Measurements from ENCODE around the gene ARFGEF2.
"Not testable (repeated sequence)": the region's sequence is repeated elsewhere in the genome, so short reads cannot be mapped to it uniquely, and the experiment has no call there.

Gene ARFGEF2

GRCh38 chr20:48999890-49000870 is 78.7 kb downstream of the ARFGEF2 start:
- no peak for DNase-seq (ENCODE audit: low read depth)

DNA sequence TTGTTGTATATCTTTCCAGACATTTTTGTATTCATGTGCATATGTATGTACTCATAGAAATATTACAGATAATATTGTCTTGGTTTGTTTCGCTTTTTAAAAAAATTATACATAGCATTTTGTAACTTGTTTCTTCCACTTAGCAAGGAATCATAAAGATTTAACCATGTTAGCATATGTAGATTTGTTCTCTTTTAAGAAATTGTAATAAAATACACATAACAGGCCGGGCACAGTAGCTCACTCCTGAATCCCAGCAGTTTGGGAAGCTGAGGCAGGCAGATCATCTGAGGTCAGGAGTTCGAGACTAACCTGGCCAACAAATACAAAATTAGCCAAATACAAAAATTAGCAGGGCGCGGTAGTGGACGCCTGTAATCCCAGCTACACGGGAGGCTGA is 80.2 kb downstream of the ARFGEF2 start:
- DNase-seq (ENCODE audit: low read depth): no peak

DNA sequence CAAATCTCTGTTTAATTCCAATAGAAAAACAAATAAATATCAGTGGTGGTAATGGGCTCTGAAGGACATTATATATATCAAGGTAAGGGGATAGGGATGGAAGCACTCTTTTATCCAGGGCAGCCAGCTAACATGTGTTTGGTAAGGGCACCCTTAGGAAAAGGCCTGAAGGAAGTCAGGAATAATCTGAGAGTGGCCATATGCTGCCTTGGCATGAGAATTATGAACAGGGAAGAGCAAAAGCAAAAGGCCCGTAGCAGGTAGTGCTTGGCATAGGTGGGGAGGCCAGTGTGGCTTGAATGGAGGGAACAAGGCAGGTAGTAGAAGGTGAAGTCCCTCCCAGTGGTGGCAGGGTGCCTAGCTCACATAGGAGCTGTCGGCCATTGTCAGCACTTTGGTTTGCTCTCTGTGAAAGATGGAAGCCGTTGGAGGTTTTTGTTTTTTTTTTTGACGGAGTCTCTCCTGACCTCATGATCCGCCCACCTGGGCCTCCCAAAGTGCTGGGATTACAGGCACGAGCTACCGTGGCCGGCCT is 85.0 kb downstream of the ARFGEF2 start:
- no peak for DNase-seq (ENCODE audit: low read depth)

DNA sequence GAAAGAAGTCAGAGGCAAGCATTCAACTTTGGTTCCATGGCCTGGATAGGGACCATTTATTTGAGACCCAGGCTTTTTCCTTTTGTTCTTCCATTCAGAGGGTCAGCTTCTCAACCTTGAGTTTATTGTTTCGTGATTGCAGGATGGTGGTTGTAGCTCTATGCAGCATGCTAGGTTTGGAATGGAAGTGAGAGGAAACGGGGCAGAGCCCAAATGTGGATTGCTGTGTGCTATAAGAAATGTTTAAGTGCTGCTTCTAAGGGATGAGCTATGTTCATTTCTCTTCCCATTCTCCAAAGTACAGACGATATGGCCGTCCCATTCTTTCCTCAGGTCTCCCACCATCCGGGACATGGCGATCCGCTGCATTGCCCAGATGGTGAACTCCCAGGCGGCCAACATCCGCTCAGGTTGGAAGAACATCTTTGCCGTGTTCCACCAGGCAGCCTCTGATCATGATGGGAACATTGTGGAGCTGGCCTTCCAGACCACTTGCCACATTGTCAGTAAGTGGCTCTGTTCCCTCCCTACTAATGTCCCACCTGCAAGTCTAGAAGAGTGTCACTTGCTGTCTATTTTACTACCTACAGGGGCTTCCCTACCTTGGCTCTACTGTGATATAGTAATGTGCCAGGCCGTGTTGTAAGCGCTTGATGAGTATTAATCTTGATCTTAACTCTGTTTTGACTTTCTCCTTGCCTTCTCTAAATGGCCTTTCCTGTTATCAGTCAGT is 88.6 kb downstream of the ARFGEF2 start:
- no peak for DNase-seq (ENCODE audit: low read depth)

GRCh38 chr20:49024220-49024619 is 102.7 kb downstream of the ARFGEF2 start:
- DNase-seq (ENCODE audit: low read depth): no peak

- DNase-seq (ENCODE audit: low read depth): not testable (repeated sequence)
These were observed 106.7 kb downstream of the ARFGEF2 start for GRCh38 chr20:49028177-49028576.

DNA sequence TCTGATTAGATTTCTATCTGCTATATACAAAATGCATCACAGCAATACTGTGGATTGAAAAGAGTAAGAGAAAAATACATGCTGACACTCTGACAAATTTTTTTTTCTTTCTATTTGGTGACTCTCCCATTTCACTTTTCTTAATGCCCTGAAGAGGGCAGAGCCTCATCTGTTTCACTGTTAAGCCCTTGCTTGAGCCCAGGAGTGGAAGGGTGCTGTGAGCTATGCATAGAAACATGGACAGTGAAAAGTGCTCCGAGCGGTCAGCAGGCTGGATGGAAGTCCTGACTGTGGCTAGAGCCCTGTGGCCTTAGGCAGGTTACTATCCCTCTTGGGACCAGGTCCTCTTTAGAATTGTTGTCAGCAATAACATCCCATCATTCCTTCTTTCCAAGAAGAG is 107.2 kb downstream of the ARFGEF2 start:
- DNase-seq (ENCODE audit: low read depth): no peak

DNA sequence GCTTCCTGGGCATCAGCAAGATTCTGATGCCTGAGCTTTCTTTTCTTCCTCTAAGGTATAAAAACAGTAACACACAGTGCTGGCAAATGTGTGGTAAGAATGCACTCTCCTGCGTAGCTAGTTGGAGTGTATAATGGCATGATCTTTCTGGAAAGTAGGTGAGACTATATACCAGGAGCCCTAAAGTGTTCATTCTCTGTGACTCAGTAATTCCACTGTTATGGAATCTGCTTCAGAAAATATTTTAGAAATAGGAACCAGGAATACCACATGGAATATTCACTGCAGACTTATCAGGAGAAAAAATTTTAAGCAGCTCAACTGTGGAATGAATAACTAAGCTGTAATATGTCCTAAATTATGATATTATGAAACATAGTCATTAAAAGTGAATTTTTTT is 107.7 kb downstream of the ARFGEF2 start:
- DNase-seq (ENCODE audit: low read depth): no peak

DNA sequence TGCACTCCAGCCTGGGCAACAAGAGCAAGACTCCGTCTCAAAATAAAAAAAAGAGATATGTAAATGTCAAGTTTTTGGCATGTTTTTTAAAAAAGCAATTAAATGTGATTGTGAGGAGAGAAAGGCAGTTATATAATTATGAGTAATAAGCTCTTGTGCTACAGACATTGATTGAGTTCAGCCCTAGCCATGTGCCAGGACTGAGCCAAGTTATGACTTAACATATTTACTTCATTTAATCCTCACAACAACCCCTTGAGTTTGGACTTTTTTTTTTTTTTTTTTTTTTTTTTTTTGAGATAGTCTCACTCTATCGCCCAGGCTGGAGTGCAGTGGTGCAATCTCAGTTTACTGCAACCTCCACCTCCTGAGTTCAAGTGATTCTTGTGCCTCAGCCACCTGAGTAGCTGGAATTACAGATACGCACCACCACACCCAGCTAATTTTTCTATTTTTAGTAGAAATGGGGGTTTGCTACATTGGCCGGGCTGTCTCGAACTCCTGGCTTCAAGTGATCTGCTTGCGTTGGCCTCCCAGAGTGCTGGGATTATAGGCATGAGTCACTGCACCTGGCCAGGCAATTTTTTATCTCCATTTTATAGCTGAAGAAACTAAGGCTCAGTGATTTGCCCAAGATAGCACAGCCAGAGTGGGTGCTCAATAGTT is 109.6 kb downstream of the ARFGEF2 start:
- no peak for DNase-seq (ENCODE audit: low read depth)

DNA sequence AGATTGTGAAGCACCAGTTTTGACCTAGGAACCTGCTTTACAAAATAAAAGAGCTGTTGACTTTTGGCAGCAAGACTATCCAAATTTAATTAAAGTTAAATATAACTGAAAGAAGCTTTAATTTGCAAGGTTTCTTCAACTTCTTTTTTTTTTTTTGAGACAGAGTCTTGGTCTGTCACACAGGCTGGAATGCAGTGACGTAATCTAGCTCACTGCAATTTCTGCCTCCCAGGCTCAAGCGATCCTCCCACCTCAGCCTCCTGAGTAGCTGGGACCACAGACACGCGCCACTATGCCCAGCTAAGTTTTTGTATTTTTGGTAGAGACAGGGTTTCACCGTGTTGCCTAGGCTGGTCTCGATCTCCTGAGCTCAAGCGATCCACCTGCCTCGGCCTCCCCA is 110.9 kb downstream of the ARFGEF2 start:
- no peak for DNase-seq (ENCODE audit: low read depth)

DNA sequence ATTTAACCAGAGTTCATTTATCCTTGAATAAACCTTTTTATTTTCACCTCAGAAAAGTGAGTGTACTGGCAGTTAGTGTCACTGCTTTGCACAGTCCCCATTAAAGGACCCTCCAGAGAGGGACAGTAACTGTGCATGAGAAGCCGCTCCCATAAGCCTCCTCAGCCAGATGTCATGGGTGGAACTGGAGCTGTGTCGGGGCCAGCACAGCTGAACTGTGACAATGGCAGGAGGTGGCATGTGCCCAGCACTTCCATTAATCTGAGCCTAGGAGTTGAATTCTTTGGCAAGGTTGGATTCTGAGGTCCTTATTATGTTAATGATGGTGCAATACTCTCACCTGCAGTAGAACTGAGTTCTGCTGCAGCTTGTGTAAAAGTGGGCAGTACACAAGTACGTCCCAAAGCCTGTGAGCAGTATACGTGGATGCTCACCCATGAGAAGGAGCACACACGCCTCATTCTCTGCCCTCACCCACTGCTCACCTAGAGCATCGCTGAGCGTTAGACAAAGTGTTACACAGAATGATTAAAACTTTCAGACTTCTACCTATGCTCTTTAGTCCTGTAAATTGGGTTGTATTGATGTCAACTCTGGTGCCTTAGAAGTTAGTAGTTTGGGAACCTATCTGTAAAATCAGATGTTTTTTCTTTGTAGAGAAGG is 112.7 kb downstream of the ARFGEF2 start:
- no peak for DNase-seq (ENCODE audit: low read depth)

DNA sequence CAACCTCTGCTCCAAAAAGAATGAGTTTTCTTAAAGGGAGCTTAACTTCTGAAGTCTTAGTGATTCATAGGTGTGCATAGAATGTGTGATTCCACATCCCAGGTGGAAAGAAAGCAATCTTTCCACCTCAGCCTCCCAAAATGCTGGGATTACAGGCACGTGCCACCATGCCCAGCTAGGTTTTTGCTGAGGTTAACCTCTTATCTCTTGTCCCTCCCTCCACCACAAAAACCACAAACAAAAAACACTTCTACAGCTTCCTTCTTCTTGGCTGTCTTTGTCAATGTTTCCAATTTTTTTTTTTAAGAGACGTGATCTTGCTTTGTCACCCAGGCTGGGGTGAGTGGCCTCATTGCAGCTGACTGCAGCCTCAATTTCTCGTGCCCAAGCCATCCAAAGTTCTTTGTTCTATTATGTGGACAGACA is 116.5 kb downstream of the ARFGEF2 start:
- DNase-seq (ENCODE audit: low read depth): peak; percentile 2

GRCh38 chr20:49039854-49040253 is 118.3 kb downstream of the ARFGEF2 start:
- DNase-seq (ENCODE audit: low read depth): no peak

- no peak for DNase-seq (ENCODE audit: low read depth)
These were observed 121.5 kb downstream of the ARFGEF2 start for GRCh38 chr20:49043000-49043399.

DNA sequence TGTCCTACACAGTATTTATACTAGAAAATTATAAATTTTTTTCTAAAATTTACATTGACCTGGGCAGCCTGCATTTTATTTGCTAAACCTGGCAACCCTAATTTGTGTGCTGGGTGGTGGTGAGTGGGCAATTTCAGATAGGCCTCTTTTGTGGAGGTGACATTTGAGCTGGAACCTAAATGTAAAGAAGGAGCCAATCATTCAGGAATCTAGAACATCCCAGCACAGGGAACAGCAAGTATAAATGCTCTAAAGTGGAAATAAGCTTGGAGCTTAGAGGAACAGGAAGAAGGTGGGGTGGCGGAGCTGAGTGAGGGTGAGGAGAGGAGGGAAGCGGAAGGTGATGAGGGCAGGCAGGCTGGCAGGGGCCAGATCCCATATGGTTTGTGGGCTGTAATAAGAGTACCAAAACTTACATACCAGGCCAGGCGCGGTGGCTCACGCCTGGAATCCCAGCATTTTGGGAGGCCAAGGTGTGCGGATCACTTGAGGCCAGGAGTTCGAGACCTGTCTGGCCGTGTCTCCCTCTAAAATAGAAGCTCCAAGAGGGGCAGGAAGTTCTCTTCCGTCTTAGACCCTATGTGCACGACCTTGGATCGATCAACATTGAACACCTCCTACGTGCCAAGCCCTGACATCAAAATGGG is 124.1 kb downstream of the ARFGEF2 start:
- peak; percentile 3 for DNase-seq (ENCODE audit: low read depth)

DNA sequence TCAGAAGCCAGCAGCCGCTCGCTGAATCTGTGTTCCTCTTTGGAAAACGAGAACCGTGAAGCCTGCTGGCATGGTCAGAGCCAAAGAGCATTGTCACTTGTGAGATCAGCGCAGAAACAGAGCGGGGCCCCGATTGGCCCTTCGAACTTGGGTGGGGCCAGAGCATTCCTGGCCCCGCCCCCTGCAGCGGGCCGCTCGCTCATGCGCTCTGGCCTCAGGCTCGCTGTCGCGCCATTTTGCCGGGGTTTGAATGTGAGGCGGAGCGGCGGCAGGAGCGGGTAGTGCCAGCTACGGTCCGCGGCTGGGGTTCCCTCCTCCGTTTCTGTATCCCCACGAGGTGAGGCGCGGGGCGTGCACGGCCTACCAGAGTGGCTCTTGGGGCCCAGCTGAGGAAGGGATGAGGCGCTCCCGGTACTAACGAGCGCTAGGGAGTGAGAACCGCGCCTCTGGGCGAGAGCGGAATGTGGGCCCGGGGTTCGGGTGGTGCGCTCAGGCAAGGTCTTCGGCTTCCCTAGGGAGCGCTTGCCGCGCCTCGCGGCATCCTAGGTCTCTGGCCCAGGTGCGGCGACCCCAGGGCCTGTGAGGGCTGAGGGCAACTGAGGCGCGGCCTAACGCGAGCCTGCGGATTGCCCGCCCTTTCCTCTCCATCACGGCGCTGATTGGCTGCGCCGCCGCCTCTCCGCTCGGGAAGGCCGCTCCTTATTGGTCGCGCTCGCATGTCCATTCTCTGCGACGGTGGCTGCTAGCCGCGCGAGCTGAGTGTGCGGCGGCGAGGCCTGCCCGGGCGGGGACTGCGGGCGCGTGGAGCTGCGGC is 124.8 kb downstream of the ARFGEF2 start, which contains the start of gene CSE1L:
CSE1L (plus strand) TSS at position 226 of the 814 bp plus-strand sequence. CDS start 12,152 bp downstream, outside the sequence.
- DNase-seq (ENCODE audit: low read depth): peak; percentile 93

DNA sequence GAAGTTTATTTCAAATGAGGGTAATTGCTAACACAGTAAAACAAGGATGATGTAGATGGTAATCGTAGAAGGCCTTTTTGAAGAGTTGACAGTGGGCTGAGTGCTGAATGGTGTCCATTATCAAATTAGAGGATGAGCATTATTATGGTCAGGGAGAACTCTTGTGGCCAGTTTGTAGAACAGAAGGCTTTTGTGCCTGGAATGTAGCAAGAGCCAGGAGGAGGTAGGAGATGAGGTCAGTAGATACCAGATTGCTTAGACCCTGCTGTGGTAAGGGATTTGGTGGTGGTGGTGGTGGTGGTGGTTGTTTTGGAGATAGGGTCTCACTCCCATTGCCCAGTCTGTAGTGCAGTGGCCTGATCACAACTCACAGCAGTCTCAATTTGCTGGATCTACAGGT is 130.8 kb downstream of the ARFGEF2 start:
- DNase-seq (ENCODE audit: low read depth): no peak

- DNase-seq (ENCODE audit: low read depth): no peak
These were observed 132.6 kb downstream of the ARFGEF2 start for GRCh38 chr20:49054056-49054643.

GRCh38 chr20:49063279-49063678 is 141.8 kb downstream of the ARFGEF2 start:
- DNase-seq (ENCODE audit: low read depth): no peak

GRCh38 chr20:49074521-49074920 is 153.0 kb downstream of the ARFGEF2 start:
- DNase-seq (ENCODE audit: low read depth): no peak

Measured in activated T-cell treated with anti-CD3 and anti-CD28 coated beads for 24 hours (primary cell).